ENCODE measurements around the gene ZSCAN20. TPM values are rescaled to one million over a fixed set of nuclear protein-coding genes. Genes with fewer than 3 reads are reported as not detected.

Gene ZSCAN20
- total and polyA plus RNA-seq, 4 donors, result 0.48 to 2.3 (median 1.3) TPM

DNA sequence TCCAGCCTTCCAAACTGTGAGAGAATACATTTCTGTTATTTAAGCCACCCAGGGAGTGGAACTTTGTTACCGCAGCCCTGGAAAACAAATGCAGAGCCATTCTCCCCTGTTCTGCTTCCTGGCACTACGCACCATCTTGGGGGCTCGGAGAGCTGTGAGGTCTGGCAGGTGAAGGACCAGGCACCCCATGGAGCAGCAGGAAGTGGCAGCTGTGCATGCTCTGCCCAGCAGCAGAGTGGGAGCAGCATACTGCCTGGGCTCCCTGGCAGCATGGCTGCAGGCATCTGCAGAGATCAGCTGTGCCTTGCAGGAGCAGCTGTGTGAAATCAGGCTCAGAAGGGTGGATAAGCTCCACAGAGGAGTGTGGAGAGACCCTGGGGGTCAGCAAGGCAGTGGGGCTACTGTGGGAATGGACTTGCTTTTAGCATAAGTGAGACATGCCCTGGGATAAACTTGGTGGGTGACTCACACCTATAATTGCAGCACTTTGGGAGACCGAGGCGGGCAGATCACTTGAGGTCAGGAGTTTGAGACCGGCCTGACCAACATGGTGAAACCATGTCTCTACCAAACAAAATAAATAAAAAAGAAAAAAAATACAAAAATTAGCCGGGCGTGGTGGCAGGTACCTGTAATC, 17.7 kb upstream of the ZSCAN20 start:
- DNase-seq (ENCODE audit: low spot score), result no peak
- Histone ChIP-seq H3K9ac (ENCODE audit: low read depth in 1 of 2, low read length in 2 of 2) (no peak overlapping the region), H3K4me1 (ENCODE audit: control insufficient read depth in 4 of 4, insufficient read depth in 4 of 4, low read length in 3 of 4) (no peaks in the 10 kb centered on the region), H3K27ac (ENCODE audit: low read depth in 1 of 2, low read length in 2 of 2) (no peak overlapping the region), H3K4me3 (ENCODE audit: low read depth in 1 of 3, low read length in 3 of 3) (no peak overlapping the region), H3K27me3 (ENCODE audit: control insufficient read depth in 4 of 4, insufficient read depth in 4 of 4, low read length in 3 of 4) (no peaks in the 10 kb centered on the region), H3K9me3 (ENCODE audit: control insufficient read depth in 4 of 4, low read length in 3 of 4) (no peaks in the 10 kb centered on the region), H3K36me3 (ENCODE audit: control insufficient read depth in 4 of 4, insufficient read depth in 3 of 4, low read depth in 1 of 4, low read length in 3 of 4) (no peaks in the 10 kb centered on the region)
- no peak for TF ChIP-seq GABPA (IDR thresholded peaks at IDR 0.05 in 1 of 2, conservative IDR thresholded peaks at IDR 0.05 in 1 of 2)
- TF ChIP-seq YY1 (IDR thresholded peaks at IDR 0.05), result no peak
- TF ChIP-seq FOXA1 (IDR thresholded peaks at IDR 0.05), result no peak
- TF ChIP-seq ZBTB33 (IDR thresholded peaks at IDR 0.05), result no peak
- TF ChIP-seq RXRA (IDR thresholded peaks at IDR 0.05), result no peak
- TF ChIP-seq MAX (IDR thresholded peaks at IDR 0.05), result no peak
- WGBS, result 94% methylated on average over 8 of the region's 8 CpGs

DNA sequence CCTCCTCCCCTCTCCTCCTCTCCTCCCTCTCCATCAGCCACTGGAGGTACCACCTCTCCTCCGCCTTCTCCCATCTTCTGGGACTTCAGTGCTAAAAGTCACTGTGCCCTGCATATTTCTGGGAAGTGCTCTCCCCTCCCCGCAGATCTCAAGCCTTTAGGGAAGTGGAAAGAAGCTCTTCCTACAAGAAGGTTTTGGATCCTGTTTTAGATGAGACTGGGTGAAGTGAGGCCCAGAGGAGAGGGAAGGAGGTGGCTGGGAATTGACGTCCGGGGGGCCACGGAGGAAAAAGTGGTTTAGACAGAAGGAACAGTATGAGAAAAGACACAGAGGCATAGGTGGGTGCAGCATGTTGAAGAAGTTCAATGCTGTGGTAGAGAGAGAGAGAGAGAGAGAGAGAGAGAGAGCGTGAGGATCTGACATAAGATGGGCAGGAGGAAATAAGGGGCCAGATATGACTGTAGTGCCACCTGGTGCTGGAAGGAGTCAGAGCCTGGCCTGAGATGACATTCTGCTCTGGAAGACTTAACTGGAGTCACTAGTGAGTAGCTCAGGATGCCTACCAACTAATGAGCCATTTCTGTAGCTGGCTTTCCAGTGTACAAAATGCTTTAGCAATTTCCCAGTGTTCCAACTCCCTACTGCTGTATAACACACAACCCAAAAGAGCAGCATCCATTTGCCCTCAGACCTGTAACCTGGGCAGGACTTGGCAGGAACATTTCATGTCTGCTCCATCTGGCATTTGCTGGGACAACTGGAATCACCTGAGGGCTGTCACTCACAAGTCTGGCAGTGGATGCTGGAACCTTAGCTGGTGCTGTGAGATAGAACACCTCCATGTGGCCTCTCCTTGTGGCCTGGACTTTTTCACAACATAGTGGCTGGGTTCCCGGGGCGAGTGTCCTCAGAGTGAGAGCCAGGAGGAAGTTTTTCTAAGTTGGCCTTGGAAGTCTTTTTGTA, 16.6 kb upstream of the ZSCAN20 start:
- H3K36me3 ChIP-seq (ENCODE audit: control insufficient read depth in 4 of 4, insufficient read depth in 3 of 4, low read depth in 1 of 4, low read length in 3 of 4), result no peaks in the 10 kb centered on the region
- no peaks in the 10 kb centered on the region for H3K4me1 ChIP-seq (ENCODE audit: control insufficient read depth in 4 of 4, insufficient read depth in 4 of 4, low read length in 3 of 4)
- H3K9ac ChIP-seq (ENCODE audit: low read depth in 1 of 2, low read length in 2 of 2), result no peak overlapping the region
- no peak for DNase-seq (ENCODE audit: low spot score)
- H3K27me3 ChIP-seq (ENCODE audit: control insufficient read depth in 4 of 4, insufficient read depth in 4 of 4, low read length in 3 of 4), result no peaks in the 10 kb centered on the region
- TF ChIP-seq MAX (IDR thresholded peaks at IDR 0.05) (no peak), RXRA (IDR thresholded peaks at IDR 0.05) (no peak), FOXA2 (IDR thresholded peaks at IDR 0.05) (no peak), CTCF (IDR thresholded peaks at IDR 0.05; ENCODE audit: low read depth, low read length, missing input control) (peak; percentile 66), JUND (IDR thresholded peaks at IDR 0.05) (no peak), TAF1 (conservative IDR thresholded peaks at IDR 0.05) (no peak), ZBTB33 (IDR thresholded peaks at IDR 0.05) (no peak), EGR1 (IDR thresholded peaks at IDR 0.05; ENCODE audit: low read depth in 2 of 2) (no peak), HNF4G (IDR thresholded peaks at IDR 0.05) (no peak), SP1 (IDR thresholded peaks at IDR 0.05) (no peak), RAD21 (IDR thresholded peaks at IDR 0.05) (peak; percentile 81 to 85)
- TF ChIP-seq, protein P1, sequence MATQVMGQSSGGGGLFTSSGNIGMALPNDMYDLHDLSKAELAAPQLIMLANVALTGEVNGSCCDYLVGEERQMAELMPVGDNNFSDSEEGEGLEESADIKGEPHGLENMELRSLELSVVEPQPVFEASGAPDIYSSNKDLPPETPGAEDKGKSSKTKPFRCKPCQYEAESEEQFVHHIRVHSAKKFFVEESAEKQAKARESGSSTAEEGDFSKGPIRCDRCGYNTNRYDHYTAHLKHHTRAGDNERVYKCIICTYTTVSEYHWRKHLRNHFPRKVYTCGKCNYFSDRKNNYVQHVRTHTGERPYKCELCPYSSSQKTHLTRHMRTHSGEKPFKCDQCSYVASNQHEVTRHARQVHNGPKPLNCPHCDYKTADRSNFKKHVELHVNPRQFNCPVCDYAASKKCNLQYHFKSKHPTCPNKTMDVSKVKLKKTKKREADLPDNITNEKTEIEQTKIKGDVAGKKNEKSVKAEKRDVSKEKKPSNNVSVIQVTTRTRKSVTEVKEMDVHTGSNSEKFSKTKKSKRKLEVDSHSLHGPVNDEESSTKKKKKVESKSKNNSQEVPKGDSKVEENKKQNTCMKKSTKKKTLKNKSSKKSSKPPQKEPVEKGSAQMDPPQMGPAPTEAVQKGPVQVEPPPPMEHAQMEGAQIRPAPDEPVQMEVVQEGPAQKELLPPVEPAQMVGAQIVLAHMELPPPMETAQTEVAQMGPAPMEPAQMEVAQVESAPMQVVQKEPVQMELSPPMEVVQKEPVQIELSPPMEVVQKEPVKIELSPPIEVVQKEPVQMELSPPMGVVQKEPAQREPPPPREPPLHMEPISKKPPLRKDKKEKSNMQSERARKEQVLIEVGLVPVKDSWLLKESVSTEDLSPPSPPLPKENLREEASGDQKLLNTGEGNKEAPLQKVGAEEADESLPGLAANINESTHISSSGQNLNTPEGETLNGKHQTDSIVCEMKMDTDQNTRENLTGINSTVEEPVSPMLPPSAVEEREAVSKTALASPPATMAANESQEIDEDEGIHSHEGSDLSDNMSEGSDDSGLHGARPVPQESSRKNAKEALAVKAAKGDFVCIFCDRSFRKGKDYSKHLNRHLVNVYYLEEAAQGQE (IDR thresholded peaks at IDR 0.05), result no peak
- no peak overlapping the region for H3K4me3 ChIP-seq (ENCODE audit: low read depth in 1 of 3, low read length in 3 of 3)
- 52% methylated on average over 8 of the region's 8 CpGs for WGBS
- no peaks in the 10 kb centered on the region for H3K9me3 ChIP-seq (ENCODE audit: control insufficient read depth in 4 of 4, low read length in 3 of 4)
- H3K27ac ChIP-seq (ENCODE audit: low read depth in 1 of 2, low read length in 2 of 2), result no peak overlapping the region

Measured in liver (tissue), 9 donors.